ENCODE measurements around the gene PFKP.

The PFKP gene

DNA sequence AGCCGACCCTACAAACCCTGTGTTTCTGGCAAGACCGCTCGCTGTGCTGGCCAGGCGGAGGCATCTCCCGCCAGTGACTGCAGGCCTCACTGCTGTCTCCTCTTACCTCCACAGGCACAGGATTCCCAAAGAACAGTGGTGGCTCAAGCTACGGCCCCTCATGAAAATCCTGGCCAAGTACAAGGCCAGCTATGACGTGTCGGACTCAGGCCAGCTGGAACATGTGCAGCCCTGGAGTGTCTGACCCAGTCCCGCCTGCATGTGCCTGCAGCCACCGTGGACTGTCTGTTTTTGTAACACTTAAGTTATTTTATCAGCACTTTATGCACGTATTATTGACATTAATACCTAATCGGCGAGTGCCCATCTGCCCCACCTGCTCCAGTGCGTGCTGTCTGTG is 69.0 kb downstream of the PFKP start:
- no peak for DNase-seq (ENCODE audit: low read depth)

GRCh38 chr10:3136763-3137611 is 69.6 kb downstream of the PFKP start:
- DNase-seq (ENCODE audit: low read depth): peak; percentile 64

DNA sequence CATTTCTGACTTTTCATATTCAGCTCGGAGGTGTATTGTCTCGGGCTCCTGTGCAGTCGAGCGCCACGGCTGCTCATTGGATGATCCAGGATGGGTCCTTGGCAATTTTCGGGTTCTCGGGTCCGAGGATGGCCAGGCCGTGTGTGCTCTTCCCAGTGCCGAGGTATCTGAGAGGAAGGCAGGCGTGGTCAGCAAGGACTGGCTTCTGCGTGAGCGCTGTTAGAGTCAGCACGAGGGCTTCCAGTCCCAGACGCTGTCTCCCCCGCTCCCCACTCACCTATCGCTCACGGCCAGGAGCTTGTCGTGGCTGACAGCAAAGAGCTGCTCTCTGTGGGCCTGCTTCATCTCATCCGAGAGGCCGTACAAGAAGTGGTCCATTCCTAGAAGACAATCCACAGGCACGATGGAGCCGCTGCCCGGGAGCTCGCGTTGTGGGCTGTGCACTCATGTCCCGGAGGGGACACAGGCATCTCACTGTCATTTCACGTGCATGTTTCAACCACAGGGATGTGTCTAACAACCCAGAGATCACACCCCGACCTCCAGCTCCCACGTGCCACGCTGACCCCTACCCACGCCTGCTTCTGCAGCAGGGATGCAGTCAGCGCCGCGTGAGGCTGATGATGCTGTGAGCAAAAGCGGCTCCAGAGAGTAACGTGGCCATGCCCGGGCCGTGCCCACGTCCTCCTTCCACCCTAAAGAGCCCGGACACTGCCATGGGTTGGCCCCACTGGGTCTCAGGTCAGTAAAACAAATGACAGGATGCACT is 70.8 kb downstream of the PFKP start:
- DNase-seq (ENCODE audit: low read depth): no peak

GRCh38 chr10:3139216-3139910 is 72.0 kb downstream of the PFKP start:
- no peak for DNase-seq (ENCODE audit: low read depth)

DNA sequence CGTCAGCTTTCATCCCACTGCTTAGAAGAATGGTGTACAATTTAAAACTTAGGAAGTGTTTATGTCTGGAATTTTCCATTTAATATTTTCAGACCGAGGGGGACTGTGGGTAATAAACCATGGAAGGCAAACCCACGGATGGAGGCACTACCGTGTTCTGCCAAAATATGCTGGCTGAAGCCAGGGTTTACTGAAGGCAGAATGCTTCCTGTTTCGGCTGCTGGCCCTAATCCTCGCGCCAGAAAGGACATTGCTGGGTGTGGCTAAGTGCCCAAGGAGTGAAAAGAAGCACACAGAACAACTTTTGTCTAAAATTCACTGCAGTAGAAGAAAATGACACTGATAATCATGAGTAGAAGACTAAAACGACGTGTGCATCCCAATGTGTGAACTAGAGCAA is 72.9 kb downstream of the PFKP start:
- DNase-seq (ENCODE audit: low read depth): no peak

GRCh38 chr10:3141351-3142005 is 74.1 kb downstream of the PFKP start:
- no peak for DNase-seq (ENCODE audit: low read depth)

GRCh38 chr10:3142146-3142875 is 75.0 kb downstream of the PFKP start:
- DNase-seq (ENCODE audit: low read depth): no peak

DNA sequence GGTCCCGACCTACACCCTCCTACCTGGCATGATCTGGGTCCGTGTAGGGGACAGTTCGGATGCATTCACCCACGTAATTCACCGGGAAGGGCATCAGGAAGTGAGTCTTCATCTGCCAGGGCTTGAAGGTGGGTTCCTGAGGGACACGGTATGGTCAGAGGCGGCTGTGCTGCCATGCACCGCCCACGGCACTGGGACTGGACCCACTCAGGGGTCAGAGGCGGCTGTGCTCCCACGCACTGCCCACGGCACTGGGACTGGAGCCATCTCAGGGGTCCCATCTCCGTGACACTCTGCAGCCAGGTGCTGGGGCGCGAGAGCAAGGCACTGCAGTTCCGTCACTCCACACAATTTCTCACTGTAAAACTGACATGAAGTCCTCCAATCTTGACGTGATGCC is 76.0 kb downstream of the PFKP start:
- DNase-seq (ENCODE audit: low read depth): no peak

- no peak for DNase-seq (ENCODE audit: low read depth)
Observed at GRCh38 chr10:3143791-3144434, 76.6 kb downstream of the PFKP start.

DNA sequence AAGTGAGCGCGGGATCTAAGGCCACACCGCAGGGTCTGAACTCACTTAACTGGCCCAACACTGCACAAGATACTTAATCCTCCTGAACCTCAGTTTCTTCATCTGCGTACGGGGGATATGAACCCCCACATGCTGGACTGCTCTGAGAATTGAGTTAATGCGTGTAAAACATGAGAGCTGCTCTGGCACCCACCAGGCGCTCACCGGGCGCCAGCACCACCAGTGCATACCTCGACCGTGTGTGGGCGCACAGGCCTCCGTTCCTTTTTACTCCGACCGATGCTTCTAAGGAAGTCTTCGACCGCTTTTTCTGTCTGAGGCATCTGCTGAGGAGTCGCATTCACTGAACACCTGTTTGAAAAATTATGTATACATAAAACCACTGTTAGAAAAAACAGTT is 78.0 kb downstream of the PFKP start:
- no peak for DNase-seq (ENCODE audit: low read depth)

- DNase-seq (ENCODE audit: low read depth): no peak
Observed at GRCh38 chr10:3146289-3146688, 78.9 kb downstream of the PFKP start.

- no peak for DNase-seq (ENCODE audit: low read depth)
Observed at GRCh38 chr10:3147117-3147820, 79.9 kb downstream of the PFKP start.

- DNase-seq (ENCODE audit: low read depth): no peak
Observed at GRCh38 chr10:3148041-3148440, 80.7 kb downstream of the PFKP start.

- no peak for DNase-seq (ENCODE audit: low read depth)
Observed at GRCh38 chr10:3148994-3149393, 81.6 kb downstream of the PFKP start.

- DNase-seq (ENCODE audit: low read depth): no peak
Observed at GRCh38 chr10:3149918-3150317, 82.6 kb downstream of the PFKP start.

GRCh38 chr10:3150366-3150765 is 83.0 kb downstream of the PFKP start:
- no peak for DNase-seq (ENCODE audit: low read depth)

DNA sequence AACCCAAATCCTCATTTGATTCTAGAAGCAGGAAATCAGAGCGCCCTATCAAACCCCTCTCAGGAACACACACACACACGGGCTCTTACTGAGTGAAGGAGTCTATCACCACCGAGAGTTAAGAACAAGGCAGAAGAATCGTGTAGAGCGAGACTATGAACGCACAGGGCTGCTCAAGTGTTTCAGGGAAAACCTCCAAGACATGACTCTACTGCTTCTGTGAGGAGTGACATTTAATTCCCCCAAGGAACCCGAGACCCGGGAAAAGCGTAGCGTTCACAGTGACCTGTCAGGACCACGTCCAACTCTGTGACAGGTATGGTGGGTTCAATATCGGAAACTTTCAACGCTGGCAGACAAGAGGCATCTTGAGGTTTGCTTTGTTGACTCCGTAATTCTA is 83.6 kb downstream of the PFKP start:
- DNase-seq (ENCODE audit: low read depth): no peak

DNA sequence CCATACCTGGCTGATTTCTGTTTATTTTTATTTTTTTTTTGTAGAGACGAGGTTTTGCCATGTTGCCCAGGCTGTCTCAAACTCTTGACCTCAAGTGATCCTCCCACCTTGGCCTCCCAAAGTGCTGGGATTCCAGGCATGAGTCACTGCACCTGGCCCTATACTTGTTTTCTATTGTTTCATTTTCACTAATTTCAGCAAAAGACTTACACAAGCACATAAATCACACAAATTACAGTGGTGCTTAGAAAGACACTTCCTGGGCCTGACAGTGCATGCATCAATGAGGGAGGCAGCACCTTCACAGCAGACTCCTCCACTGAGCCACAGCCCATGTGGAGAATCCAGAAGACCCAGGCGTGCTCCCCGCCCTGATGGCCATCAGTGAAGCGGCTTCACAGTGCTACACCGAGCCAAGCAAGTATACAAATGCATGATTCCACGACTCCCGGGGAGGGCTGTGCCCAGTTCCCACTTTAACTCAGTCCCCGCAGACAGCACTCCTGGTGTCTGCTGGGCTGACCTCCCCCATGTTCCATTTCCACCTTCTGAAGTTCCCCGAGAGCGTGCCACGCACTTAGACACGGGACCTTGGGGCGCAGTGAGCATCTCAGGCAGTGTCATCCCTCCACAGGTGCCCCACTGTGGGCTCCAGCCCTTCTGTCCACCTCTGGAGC is 84.7 kb downstream of the PFKP start:
- DNase-seq (ENCODE audit: low read depth): no peak

- DNase-seq (ENCODE audit: low read depth): no peak
Observed at GRCh38 chr10:3152566-3152935, 85.2 kb downstream of the PFKP start.

DNA sequence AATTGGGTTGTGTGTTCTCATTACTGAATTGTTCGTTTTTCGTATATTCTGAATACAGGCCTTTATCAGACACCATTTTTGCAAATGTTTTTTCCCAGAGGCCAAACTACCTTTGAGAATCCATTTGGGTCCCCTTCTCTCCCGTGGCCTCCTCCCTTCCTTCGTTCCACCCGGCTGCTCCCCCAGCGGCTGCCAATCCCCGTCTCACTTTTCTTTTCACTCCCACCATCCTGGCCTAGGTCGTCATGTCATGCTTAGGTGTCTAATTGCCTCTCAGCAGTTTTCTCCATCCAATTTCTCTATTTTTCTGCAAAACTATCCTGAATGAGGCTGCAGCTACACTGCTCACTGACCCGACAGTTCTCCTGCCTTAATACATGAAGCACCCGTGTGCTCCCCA is 87.3 kb downstream of the PFKP start:
- no peak for DNase-seq (ENCODE audit: low read depth)
